GM12878 (cell line): Measurements from ENCODE around the gene INPP4B. TPM values are rescaled to one million over a fixed set of nuclear protein-coding genes. Genes with fewer than 3 reads are reported as not detected.

ENCODE experiments used
- KDM1A ChIP-seq: fragments of 200-600 bp; sonication (generic); IDR thresholded peaks from 2 replicates; pipeline ENCODE4 v1.6.1; 2016; ENCODE audit warnings: borderline replicate concordance
- MYC ChIP-seq: IDR thresholded peaks from 2 replicates; pipeline ENCODE4 v1.6.1; 2011; ENCODE audit warnings: mild to moderate bottlenecking, low read length, moderate library complexity, inconsistent platforms; ENCODE audit not compliant: insufficient read depth, insufficient replicate concordance, insufficient read length, severe bottlenecking
- NR2F1 ChIP-seq: fragments of 450-650 bp; conservative IDR thresholded peaks from 2 replicates; pipeline ENCODE4 v1.6.1; 2017; ENCODE audit warnings: mild to moderate bottlenecking
- polyA plus RNA-seq, 11 experiments: library from polyadenylated mRNA; depleted of rRNA in 4 of 11; unstranded in 6 of 11; stranded (reverse) in 5 of 11; fragments of >200 nt; fragmentation: Nextera tagmentation in 4 of 11; fragmentation: Illumina TruSeq in 1 of 11; extraction: Ambion mirVana in 4 of 11; extraction: Trizol in 1 of 11; gene quantifications; 1 replicate in 1 of 11; 2 replicates in 10 of 11; pipeline versions ENCODE4 v1.2.1 to v1.2.3, GENCODE V29; 2011 to 2016; ENCODE audit warnings: inconsistent platforms in 2 of 11, missing spikeins in 2 of 11, low read depth in 1 of 11
- total RNA-seq, 4 experiments: library from RNA; depleted of rRNA in 3 of 4; stranded (reverse); fragments of >200 nt in 3 of 4; fragmentation: Illumina TruSeq in 1 of 4; extraction: Trizol in 1 of 4; gene quantifications; 2 replicates each; pipeline versions ENCODE4 v1.2.1 to v1.2.3, GENCODE V29; 2013 to 2021
- TF ChIP-seq, protein P1 (sequence below), 3 experiments: IDR thresholded peaks in 2 of 3; conservative IDR thresholded peaks in 1 of 3; 2 replicates each; pipeline ENCODE4 v1.5.1; 2011; ENCODE audit warnings: low read depth in 3 of 3, low read length in 3 of 3, mild to moderate bottlenecking in 3 of 3, control low read depth in 2 of 3, moderate library complexity in 2 of 3, inconsistent platforms in 1 of 3, mixed read lengths in 1 of 3; ENCODE audit not compliant: control insufficient read depth in 2 of 3, insufficient read depth in 1 of 3; ENCODE audit errors: extremely low read depth in 1 of 3
- TF ChIP-seq, protein P2 (sequence below): fragments of 450-650 bp; IDR thresholded peaks from 2 replicates; pipeline ENCODE4 v1.6.1; 2017; ENCODE audit warnings: antibody characterized with exemption, mild to moderate bottlenecking, moderate library complexity

Gene INPP4B
- total and polyA plus RNA-seq, 10 of the 15 experiments (the other 5 are each of a cell fraction or from before 2014, with no cell fraction given) = 0.53 to 11.2 (median 0.95) TPM

DNA sequence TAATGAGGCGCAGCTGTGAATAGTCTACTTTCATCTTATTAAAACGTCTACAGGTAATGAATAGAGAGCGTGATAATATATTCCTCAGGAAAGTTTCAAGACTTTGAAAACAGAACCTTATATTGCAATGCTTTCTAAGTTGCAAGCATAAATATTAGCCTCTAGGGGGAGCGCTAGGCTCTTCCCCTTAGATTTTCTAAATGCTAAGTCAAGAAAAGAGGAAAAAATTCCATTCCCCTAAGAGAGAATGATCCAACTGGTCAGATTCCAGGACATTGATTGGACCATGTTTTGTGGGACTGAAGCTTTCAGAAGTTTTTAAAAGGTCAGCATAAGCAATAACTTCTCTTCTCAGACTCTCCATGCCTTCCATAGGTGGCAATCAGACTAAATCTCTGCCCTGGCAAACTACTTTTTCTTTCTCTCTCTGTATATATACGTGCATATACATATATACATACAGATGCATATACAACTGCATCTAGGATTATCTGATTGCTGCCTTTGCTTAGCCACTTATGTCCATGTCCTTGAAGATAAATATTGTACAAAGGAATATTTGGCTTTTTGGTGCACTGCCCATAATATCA, 492.9 kb downstream of the INPP4B start (continued):
- TF ChIP-seq, protein P1, sequence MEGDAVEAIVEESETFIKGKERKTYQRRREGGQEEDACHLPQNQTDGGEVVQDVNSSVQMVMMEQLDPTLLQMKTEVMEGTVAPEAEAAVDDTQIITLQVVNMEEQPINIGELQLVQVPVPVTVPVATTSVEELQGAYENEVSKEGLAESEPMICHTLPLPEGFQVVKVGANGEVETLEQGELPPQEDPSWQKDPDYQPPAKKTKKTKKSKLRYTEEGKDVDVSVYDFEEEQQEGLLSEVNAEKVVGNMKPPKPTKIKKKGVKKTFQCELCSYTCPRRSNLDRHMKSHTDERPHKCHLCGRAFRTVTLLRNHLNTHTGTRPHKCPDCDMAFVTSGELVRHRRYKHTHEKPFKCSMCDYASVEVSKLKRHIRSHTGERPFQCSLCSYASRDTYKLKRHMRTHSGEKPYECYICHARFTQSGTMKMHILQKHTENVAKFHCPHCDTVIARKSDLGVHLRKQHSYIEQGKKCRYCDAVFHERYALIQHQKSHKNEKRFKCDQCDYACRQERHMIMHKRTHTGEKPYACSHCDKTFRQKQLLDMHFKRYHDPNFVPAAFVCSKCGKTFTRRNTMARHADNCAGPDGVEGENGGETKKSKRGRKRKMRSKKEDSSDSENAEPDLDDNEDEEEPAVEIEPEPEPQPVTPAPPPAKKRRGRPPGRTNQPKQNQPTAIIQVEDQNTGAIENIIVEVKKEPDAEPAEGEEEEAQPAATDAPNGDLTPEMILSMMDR (IDR thresholded peaks at IDR 0.05 in 2 of 3, conservative IDR thresholded peaks at IDR 0.05 in 1 of 3; ENCODE audit: control insufficient read depth in 2 of 3, extremely low read depth in 1 of 3, insufficient read depth in 1 of 3, low read depth in 3 of 3, low read length in 3 of 3) = peak; percentile 68 to 76 (median 72)
- TF ChIP-seq NR2F1 (no peak), KDM1A (no peak), MYC (no peak)
- TF ChIP-seq, protein P2, sequence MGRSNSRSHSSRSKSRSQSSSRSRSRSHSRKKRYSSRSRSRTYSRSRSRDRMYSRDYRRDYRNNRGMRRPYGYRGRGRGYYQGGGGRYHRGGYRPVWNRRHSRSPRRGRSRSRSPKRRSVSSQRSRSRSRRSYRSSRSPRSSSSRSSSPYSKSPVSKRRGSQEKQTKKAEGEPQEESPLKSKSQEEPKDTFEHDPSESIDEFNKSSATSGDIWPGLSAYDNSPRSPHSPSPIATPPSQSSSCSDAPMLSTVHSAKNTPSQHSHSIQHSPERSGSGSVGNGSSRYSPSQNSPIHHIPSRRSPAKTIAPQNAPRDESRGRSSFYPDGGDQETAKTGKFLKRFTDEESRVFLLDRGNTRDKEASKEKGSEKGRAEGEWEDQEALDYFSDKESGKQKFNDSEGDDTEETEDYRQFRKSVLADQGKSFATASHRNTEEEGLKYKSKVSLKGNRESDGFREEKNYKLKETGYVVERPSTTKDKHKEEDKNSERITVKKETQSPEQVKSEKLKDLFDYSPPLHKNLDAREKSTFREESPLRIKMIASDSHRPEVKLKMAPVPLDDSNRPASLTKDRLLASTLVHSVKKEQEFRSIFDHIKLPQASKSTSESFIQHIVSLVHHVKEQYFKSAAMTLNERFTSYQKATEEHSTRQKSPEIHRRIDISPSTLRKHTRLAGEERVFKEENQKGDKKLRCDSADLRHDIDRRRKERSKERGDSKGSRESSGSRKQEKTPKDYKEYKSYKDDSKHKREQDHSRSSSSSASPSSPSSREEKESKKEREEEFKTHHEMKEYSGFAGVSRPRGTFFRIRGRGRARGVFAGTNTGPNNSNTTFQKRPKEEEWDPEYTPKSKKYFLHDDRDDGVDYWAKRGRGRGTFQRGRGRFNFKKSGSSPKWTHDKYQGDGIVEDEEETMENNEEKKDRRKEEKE = no peak
